K562 (cell line): ENCODE results near the gene ZSWIM3. TPM values are rescaled to one million over a fixed set of nuclear protein-coding genes. Genes with fewer than 3 reads are reported as not detected.

Source experiments
- AFF4 ChIP-seq: sonication (generic); formaldehyde crosslinking; IDR thresholded peaks from 2 replicates; pipeline ENCODE4 v1.8.0; 2023; ENCODE audit warnings: mild to moderate bottlenecking, missing genetic modification reagents
- HNRNPH1 ChIP-seq: fragments of 200-400 bp; formaldehyde crosslinking; optimal IDR thresholded peaks from 2 replicates; pipeline ENCODE3; 2017; ENCODE audit warnings: low read depth, mild to moderate bottlenecking, low read length, moderate library complexity
- JUNB ChIP-seq: fragments of 450-650 bp; formaldehyde crosslinking; conservative IDR thresholded peaks from 2 replicates; pipeline ENCODE4 v1.4.0; 2020; ENCODE audit warnings: mild to moderate bottlenecking
- KDM4B ChIP-seq, 2 experiments: fragments of 450-650 bp in 1 of 2; sonication (generic) in 1 of 2; IDR thresholded peaks; 2 replicates each; pipeline ENCODE4 v1.6.1; 2016 to 2017; ENCODE audit warnings: borderline replicate concordance in 2 of 2, antibody characterized with exemption in 1 of 2, low read depth in 1 of 2, mild to moderate bottlenecking in 1 of 2
- MIER1 ChIP-seq: fragments of 450-650 bp; IDR thresholded peaks from 2 replicates; pipeline ENCODE4 v1.6.1; 2016; ENCODE audit warnings: antibody characterized with exemption, mild to moderate bottlenecking, low read depth
- NR2C1 ChIP-seq, 2 experiments: fragments of 450-650 bp; IDR thresholded peaks; 2 replicates each; pipeline ENCODE4 v1.6.1; 2017; ENCODE audit warnings: mild to moderate bottlenecking in 2 of 2, antibody characterized with exemption in 1 of 2, inconsistent platforms in 1 of 2, missing compliant biosample characterization in 1 of 2, missing genetic modification characterization in 1 of 2
- NR4A1 ChIP-seq, 2 experiments: fragments of 250-450 bp in 1 of 2; fragments of 450-650 bp in 1 of 2; sonication (Bioruptor Pico) in 1 of 2; IDR thresholded peaks; 2 replicates each; pipeline versions ENCODE4 v1.4.0 to v1.6.1; 2016 to 2020; ENCODE audit warnings: mild to moderate bottlenecking in 2 of 2, missing compliant biosample characterization in 1 of 2, missing genetic modification characterization in 1 of 2, moderate library complexity in 1 of 2
- RHOXF2B ChIP-seq: fragments of 250-450 bp; sonication (Bioruptor Pico); conservative IDR thresholded peaks from 2 replicates; pipeline ENCODE4 v1.5.1; 2021
- SFPQ ChIP-seq: fragments of 200-400 bp; formaldehyde crosslinking; IDR thresholded peaks from 2 replicates; pipeline ENCODE4 v1.6.1; 2017; ENCODE audit warnings: mild to moderate bottlenecking, low read depth, low read length, moderate library complexity
- WHSC1 ChIP-seq: IDR thresholded peaks from one replicate; pipeline ENCODE4 v1.6.1; 2012; ENCODE audit warnings: low read length, control low read depth, inconsistent platforms
- ZBTB2 ChIP-seq: fragments of 450-650 bp; IDR thresholded peaks from 2 replicates; pipeline ENCODE4 v1.6.1; 2016; ENCODE audit warnings: antibody characterized with exemption
- ZBTB5 ChIP-seq: fragments of 450-650 bp; IDR thresholded peaks from 2 replicates; pipeline ENCODE4 v1.6.1; 2017; ENCODE audit warnings: antibody characterized with exemption
- ZNF277 ChIP-seq: fragments of 250-450 bp; sonication (Bioruptor Pico); IDR thresholded peaks from 2 replicates; pipeline ENCODE4 v1.8.0; 2022; ENCODE audit warnings: inconsistent platforms, mild to moderate bottlenecking, moderate library complexity, borderline replicate concordance
- ZNF324 ChIP-seq: fragments of 250-450 bp; sonication (Bioruptor Pico); IDR thresholded peaks from 2 replicates; pipeline ENCODE4 v1.4.0; 2020; ENCODE audit warnings: mild to moderate bottlenecking
- ZNF696 ChIP-seq: fragments of 250-450 bp; sonication (Bioruptor Pico); conservative IDR thresholded peaks from 2 replicates; pipeline ENCODE4 v1.4.0; 2020; ENCODE audit warnings: mild to moderate bottlenecking, moderate library complexity
- ZNF77 ChIP-seq: fragments of 250-450 bp; sonication (Bioruptor Pico); IDR thresholded peaks from 2 replicates; pipeline ENCODE4 v1.5.0; 2020
- polyA plus RNA-seq, 8 experiments: library from polyadenylated mRNA; depleted of rRNA in 4 of 8; stranded (reverse) in 5 of 8; unstranded in 3 of 8; fragments of >200 nt; fragmentation: Nextera tagmentation in 2 of 8; fragmentation: Illumina TruSeq in 1 of 8; extraction: Ambion mirVana in 2 of 8; extraction: Trizol in 1 of 8; gene quantifications; 2 replicates each; pipeline versions ENCODE4 v1.2.1 to v1.2.3, GENCODE V29; 2011 to 2014; ENCODE audit warnings: inconsistent platforms in 1 of 8, missing spikeins in 1 of 8
- total RNA-seq, 7 experiments: library from RNA; depleted of rRNA in 6 of 7; stranded (reverse); fragments of >200 nt in 6 of 7; fragmentation: Illumina TruSeq in 2 of 7; extraction: Trizol in 2 of 7; gene quantifications; 2 replicates each; pipeline versions ENCODE4 v1.2.1 to v1.2.3, GENCODE V29; 2011 to 2021; ENCODE audit warnings: low replicate concordance in 1 of 7

ZSWIM3 gene
- total and polyA plus RNA-seq, 9 of the 15 experiments (the other 6 are each of a cell fraction or from before 2014, with no cell fraction given): 1.7 to 4.3 (median 2.9) TPM

- TF ChIP-seq AFF4 (no peak), WHSC1 (no peak), ZNF277 (CRISPR knock-in tag) (no peak), NR4A1 (CRISPR knock-in tag; IDR thresholded peaks at IDR 0.05) (no peak), NR4A1 (tag; IDR thresholded peaks at IDR 0.05) (no peak), SFPQ (no peak), ZNF77 (CRISPR knock-in tag) (no peak), NR2C1 (IDR thresholded peaks at IDR 0.05) (no peak), NR2C1 (tag; IDR thresholded peaks at IDR 0.05) (no peak), ZNF696 (no peak), KDM4B (IDR thresholded peaks at IDR 0.05; ENCODE audit: borderline replicate concordance in 2 of 2, low read depth in 1 of 2) (no peak), RHOXF2B (CRISPR knock-in tag) (no peak), ZNF324 (CRISPR knock-in tag) (no peak), HNRNPH1 (no peak), JUNB (CRISPR knock-in tag) (no peak), MIER1 (no peak), ZBTB5 (no peak), ZBTB2 (no peak)
Observed at GRCh38 chr20:45910670-45911485, 53.5 kb downstream of the ZSWIM3 start (continued).
